GM12891 (cell line): ENCODE results near the gene SPOCD1.
A peak's percentile ranks its signal among the peaks of the same experiment; 100 is the strongest.

Experiments
- DNase-seq: peaks from one replicate; pipeline ENCODE4 v3.0.0; 2011; ENCODE audit warnings: low spot score; ENCODE audit not compliant: insufficient read length
- FAIRE-seq: peaks from 2 replicates; lab custom pipeline; 2011; peaks lifted over from hg19 to GRCh38; lab: Jason Lieb, UNC
- PAX5 ChIP-seq: IDR thresholded peaks from 2 replicates; pipeline ENCODE4 v1.6.1; 2011; ENCODE audit warnings: low read length, moderate library complexity, mild to moderate bottlenecking; ENCODE audit not compliant: insufficient read depth, severe bottlenecking
- POLR2A ChIP-seq: IDR thresholded peaks from 2 replicates; pipeline ENCODE4 v1.6.1; 2011; ENCODE audit warnings: low read depth, low read length, control low read depth
- POLR2AphosphoS5 ChIP-seq: IDR thresholded peaks from 2 replicates; pipeline ENCODE4 v1.6.1; 2011; ENCODE audit warnings: low read depth, low read length, control low read depth
- POU2F2 ChIP-seq: IDR thresholded peaks from 2 replicates; pipeline ENCODE4 v1.6.1; 2011; ENCODE audit warnings: low read depth, mild to moderate bottlenecking, control low read depth, low read length, moderate library complexity
- SPI1 ChIP-seq: IDR thresholded peaks from 2 replicates; pipeline ENCODE4 v1.6.1; 2011; ENCODE audit warnings: low read depth, low read length, control low read depth
- TAF1 ChIP-seq: IDR thresholded peaks from 2 replicates; pipeline ENCODE4 v1.6.1; 2011; ENCODE audit warnings: low read depth, low read length, control low read depth

The SPOCD1 gene

DNA sequence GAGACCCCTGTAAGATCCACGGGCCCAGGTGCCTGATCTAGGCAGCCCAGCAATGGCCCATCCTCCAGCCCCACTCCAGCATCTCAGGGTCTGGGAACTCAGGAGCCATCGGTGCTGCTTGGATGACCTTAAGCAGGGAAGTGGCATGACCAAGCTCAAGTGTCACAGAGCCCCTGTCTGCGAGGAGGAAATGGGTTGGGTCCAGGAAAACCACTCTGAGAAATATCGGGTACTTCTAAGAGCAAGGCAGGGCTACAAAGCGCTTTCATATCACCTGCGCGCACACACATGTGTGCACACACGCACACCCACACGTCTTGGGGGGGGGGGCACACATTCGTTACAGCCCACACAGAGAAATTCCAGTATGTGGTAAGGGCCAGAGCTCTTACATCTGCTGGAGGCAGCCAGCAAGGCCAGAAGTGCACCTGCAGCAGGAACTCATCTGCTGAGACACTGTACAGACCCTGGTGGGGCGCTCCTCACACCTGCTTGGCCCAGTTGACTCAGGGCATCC lies 32.6 kb upstream of the SPOCD1 start:
- FAIRE-seq, result peak; percentile 84
- DNase-seq, result peak; percentile 51
- TF ChIP-seq SPI1, result 0 out of 2 replicates have a peak, but pooled peaks have one; percentile 6
- no peak for TF ChIP-seq POU2F2
- TF ChIP-seq POLR2A, result no peak
- TF ChIP-seq POLR2AphosphoS5, result no peak
- TF ChIP-seq PAX5, result no peak

DNA sequence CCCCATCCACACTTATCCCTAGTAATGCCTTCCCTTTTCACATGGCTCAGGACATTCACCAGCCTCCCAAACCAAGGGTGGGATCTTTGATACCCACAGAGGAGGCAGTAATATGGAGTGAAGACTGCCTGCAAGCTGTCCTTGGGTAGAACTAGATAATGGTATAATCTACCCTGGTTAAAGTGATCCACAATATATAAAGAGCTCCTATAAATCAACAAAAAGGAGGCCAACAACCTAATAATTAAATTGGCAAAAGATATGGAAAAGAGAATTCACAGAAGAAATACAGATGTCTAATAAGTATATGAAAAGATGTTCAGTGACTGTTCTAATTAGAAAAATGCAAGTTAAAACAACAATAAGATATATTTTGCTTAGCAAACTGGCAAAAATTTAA lies 30.7 kb upstream of the SPOCD1 start:
- TF ChIP-seq POU2F2, result no peak
- TF ChIP-seq SPI1, result no peak
- no peak for TF ChIP-seq TAF1
- TF ChIP-seq POLR2A, result no peak
- no peak for TF ChIP-seq PAX5
- no peak for TF ChIP-seq POLR2AphosphoS5
- FAIRE-seq (no peak), DNase-seq (no peak)

DNA sequence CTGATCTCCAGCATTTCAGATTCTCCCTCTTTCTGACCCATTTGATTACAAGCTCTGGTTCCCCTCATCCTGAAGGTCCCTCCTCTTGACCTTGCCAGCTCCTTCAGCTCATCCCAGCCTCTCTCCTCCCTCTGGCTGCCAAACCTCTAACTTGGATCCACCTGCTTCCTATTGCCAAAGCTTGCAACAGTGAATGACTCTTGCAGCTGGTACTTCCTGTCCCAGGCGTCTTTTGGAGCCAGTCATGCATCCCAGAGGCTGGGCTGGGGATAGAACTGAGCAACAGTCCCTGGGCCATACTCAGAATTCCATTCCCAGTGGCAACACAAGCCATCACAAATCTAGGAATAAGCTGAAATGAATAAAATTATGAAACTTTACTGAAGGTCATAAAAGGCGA lies 27.7 kb upstream of the SPOCD1 start:
- DNase-seq, result no peak
- FAIRE-seq, result no peak
- TF ChIP-seq POLR2A (no peak), POLR2AphosphoS5 (no peak), TAF1 (no peak), SPI1 (no peak), POU2F2 (no peak), PAX5 (no peak)

DNA sequence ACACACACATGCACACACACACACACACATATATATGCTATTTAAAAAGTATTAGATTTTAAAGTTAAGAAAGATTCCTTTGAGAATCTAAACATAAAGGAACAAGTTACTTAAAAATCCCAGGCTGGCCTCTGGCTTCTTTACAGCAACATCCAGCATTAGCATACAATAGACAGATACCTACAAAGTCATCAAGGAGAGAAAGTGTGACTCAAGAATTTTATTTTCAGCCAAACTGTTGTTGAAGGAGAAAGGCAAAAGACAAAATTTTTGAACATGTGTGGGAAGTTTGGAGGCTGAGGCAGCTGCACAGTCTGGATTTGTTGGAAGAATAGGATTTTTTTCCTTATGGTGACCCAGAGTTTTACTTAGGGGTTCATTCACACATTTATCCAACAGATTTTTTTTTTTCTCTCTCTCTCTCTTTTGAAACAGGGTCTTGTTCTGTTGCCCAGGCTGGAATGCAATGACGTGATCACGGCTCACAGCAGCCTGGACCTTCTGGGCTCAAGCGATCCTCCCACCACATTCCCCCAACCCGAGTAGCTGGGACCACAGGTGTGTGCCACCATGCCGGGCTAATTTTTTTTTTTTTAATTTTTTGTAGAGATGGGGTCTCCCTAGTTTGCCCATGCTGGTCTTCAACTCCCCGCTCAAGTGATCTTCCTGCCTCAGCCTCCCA lies 24.0 kb upstream of the SPOCD1 start:
- no peak for DNase-seq
- TF ChIP-seq SPI1, result no peak
- TF ChIP-seq POLR2AphosphoS5, result no peak
- no peak for TF ChIP-seq POU2F2
- no peak for FAIRE-seq

DNA sequence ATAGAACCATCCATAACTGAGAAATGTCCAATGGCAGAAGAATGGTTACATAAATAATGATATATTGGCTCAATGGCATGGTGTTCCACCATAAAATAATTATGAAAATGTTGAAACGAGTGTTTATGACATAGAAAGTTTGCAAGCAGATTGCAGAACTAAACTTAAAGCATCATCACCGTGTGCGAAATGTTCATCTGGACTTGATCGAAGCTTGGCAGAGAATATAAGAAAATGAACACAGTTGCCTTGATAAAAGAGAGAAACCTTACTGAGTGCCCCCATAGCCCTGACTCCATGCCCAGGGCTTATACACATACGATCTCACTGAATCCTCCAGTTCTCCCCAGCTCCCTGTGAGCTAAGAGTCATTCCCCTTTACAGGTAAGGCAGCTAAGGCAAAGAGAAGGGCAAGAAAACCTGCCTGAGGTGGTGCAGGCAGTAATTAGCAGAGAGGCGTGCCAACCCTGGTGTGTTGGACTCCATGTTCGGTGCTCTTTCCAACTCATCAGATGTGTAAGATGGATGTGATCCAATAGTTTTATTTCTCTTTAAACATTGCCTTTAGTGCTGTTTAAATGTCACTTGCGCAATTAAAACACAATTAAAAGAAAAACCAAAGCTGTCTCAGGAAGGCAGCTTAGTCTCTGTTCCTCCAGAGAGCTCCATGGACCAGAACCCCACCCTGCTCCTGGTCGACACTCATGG lies 21.8 kb upstream of the SPOCD1 start:
- FAIRE-seq, result no peak
- DNase-seq, result no peak
- TF ChIP-seq POLR2A (no peak), POLR2AphosphoS5 (no peak), SPI1 (no peak), PAX5 (no peak), POU2F2 (no peak), TAF1 (no peak)

DNA sequence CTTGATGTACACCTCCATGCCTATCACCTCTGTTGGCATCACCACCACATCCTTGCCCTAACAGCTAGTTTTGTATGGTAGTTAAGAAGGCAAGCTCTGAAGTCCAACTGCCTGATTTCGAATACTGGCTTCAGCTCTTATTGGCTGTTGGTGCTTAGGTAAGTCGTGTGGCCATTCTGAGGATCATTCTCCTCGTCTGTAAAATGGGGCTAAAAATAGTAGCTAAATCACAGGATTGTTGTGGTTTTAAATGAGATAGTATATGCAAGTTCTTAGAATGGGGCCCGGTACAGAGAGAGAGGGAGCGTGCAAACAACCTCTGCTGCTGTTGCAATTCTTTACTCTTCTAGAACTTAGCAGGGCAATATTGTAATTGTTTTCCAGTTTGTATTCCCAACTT lies 20.8 kb upstream of the SPOCD1 start:
- TF ChIP-seq POLR2AphosphoS5 (no peak), POU2F2 (no peak)
- FAIRE-seq (no peak), DNase-seq (no peak)

DNA sequence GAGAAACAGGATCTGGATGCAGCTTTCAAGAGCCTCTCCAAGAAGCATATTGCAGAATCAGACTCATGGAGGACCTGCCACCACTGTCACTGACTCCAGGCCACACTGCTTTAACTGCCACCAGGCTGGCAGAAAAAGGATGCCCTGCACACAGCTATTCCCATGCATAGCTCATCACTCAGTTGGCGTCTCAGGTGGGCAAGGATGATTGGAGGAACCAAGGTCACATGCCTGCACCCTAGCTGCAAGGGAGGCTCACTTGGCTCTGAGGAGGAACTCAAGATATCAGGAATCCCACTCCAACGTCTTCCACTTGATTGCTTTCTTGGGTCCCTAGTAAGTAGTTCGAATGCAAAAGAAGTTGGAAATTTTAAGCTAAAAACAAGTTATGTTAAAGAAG lies 19.6 kb upstream of the SPOCD1 start:
- no peak for FAIRE-seq

DNA sequence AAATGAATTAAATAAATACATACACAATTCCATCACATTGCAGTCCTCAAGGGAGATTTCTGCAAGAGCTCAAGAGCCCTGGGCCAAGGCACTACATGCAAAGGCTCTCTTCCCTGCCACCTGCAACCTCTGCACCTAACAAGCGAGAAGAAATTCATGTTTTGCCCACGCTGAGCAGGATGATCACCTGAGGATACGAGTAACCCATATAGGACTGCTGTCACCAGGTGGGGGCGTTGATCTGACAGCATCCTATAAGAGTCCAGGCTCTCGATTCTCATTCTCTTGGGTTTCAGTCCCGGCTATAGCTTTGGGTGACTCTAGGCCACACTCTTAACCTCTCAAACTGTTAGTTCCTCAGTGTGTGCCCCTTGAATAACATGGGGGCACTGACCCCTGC lies 18.7 kb upstream of the SPOCD1 start:
- no peak for FAIRE-seq
- TF ChIP-seq SPI1 (no peak), TAF1 (no peak), POU2F2 (no peak), PAX5 (no peak), POLR2AphosphoS5 (no peak), POLR2A (no peak)
- DNase-seq, result no peak

More for the DNA sequence above, 19.6 kb upstream of the SPOCD1 start:
- TF ChIP-seq SPI1 (no peak), PAX5 (no peak), POLR2AphosphoS5 (no peak), POU2F2 (no peak), POLR2A (no peak), TAF1 (no peak)
- DNase-seq, result no peak

DNA sequence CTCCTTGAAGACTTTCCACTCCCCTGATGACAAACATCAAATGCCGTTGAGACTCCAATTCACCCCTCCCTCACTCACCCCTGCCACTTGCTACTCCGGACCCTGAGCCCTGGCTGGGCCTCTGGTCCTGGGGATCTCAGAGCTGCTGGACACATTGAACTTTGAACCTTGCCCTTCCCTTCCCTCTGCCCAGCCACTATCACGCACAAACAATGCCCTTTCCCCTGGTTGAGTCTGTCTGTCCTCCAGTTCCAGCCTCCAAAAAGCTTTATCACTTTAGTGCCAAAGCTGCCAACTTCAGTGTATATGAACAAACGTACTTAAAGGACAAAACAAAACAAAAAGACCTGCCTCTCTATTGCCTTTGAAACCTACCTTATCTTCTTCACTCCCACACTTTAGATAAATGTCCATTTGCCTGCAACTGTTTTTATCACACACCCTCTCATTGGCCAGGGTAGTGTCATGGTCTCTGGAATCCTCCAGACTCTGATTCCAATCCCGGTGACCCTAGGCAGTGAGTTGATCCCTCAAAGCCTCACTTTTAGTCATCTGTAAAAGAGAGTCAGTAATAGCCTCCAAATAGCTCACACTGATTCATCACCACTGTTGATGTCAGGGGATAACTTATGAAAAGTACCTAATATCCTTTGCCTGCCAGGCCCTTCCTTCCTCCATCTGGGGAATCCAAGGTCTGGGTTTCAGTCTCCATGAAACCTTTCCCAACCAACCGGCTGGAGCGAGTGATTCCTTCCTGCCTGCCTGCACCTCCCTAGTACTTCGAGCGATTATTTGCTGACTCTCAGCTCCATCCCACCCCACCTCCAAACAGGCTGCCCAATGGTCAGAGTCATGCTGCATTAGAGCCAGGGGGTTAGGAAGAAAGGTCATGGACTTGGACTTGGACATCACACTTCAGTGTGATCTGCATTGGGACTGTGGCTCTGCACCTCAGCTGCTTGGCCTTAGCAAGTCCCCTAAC lies 15.9 kb upstream of the SPOCD1 start:
- FAIRE-seq, result no peak
- no peak for TF ChIP-seq TAF1
- no peak for TF ChIP-seq SPI1
- TF ChIP-seq POLR2A, result no peak
- no peak for DNase-seq

DNA sequence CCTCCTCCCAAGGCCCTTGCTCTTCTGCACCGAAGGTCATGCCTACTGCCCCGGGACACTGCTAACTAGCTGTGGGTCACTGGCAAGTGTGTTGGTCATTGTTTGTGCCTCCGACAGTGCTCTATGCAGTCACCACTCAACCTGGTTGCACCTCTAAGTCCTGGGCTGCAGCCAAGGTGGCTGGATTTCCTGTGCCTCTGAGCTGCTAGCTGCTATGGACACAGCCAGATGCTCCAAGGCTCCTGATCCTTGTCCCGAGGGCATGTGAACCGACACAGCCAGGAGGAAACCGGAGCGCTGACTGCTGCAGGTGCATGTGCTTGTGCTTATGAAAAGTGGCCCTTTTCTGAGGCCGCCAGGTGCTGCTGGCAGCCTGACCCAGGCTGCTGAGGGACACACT lies 14.7 kb upstream of the SPOCD1 start:
- no peak for FAIRE-seq
- no peak for DNase-seq
- TF ChIP-seq PAX5, result no peak
- TF ChIP-seq POU2F2, result no peak
- no peak for TF ChIP-seq POLR2A
- no peak for TF ChIP-seq SPI1
- no peak for TF ChIP-seq TAF1
